KG1 (cell line): Measurements from ENCODE around the gene YIPF2.
A peak's percentile ranks its signal among the peaks of the same experiment; 100 is the strongest.
"Not testable (repeated sequence)": the region's sequence is repeated elsewhere in the genome, so short reads cannot be mapped to it uniquely, and the experiment has no call there.

Experiments used
- DNase-seq: peaks from one replicate; lab custom pipeline; 2025; lab: John Stamatoyannopoulos, UW

Gene YIPF2

GRCh38 chr19:10928563-10929401 lies at the start of gene YIPF2, which contains the start of gene TIMM29:
TSS of gene YIPF2 (minus strand) at chr19:10928639. CDS start at chr19:10928410, 229 bp downstream.
TSS of gene TIMM29 (plus strand) at chr19:10928811. CDS start at chr19:10928823, 12 bp downstream.
- DNase-seq, result peak; percentile 95

GRCh38 chr19:10977742-10978092 lies 49.3 kb upstream of the YIPF2 start:
- no peak for DNase-seq

- DNase-seq, result no peak
These were observed 47.9 kb upstream of the YIPF2 start for GRCh38 chr19:10976131-10976892.

GRCh38 chr19:10975374-10976130 lies 47.1 kb upstream of the YIPF2 start:
- DNase-seq, result no peak

GRCh38 chr19:10971107-10971726 lies 42.8 kb upstream of the YIPF2 start:
- DNase-seq, result no peak

- no peak for DNase-seq
These were observed 40.2 kb upstream of the YIPF2 start for GRCh38 chr19:10968527-10969135.

- DNase-seq, result no peak
These were observed 38.4 kb upstream of the YIPF2 start for GRCh38 chr19:10966809-10967208.

- DNase-seq, result no peak
These were observed 37.0 kb upstream of the YIPF2 start for GRCh38 chr19:10965398-10965797.

GRCh38 chr19:10964903-10965302 lies 36.5 kb upstream of the YIPF2 start:
- no peak for DNase-seq

GRCh38 chr19:10963865-10964264 lies 35.4 kb upstream of the YIPF2 start:
- DNase-seq, result no peak

GRCh38 chr19:10962863-10963262 lies 34.4 kb upstream of the YIPF2 start:
- DNase-seq, result no peak

- no peak for DNase-seq
These were observed 32.8 kb upstream of the YIPF2 start for GRCh38 chr19:10961073-10961860.

- peak; percentile 95 for DNase-seq
These were observed 32.1 kb upstream of the YIPF2 start, which contains the start of gene SMARCA4 for GRCh38 chr19:10960314-10961072. TSS of gene SMARCA4 (plus strand) at chr19:10961030. CDS start at chr19:10984152, 23,122 bp downstream.

GRCh38 chr19:10959277-10959968 lies 31.0 kb upstream of the YIPF2 start:
- not testable (repeated sequence) for DNase-seq

- DNase-seq, result no peak
These were observed 24.4 kb upstream of the YIPF2 start for GRCh38 chr19:10952809-10953208.

GRCh38 chr19:10946958-10947657 lies 18.7 kb upstream of the YIPF2 start:
- no peak for DNase-seq

GRCh38 chr19:10945264-10945663 lies 16.8 kb upstream of the YIPF2 start:
- DNase-seq, result no peak

GRCh38 chr19:10943412-10943811 lies 15.0 kb upstream of the YIPF2 start:
- DNase-seq, result not testable (repeated sequence)
